Left lung (tissue), 10 donors: ENCODE data around the gene CCNH. TPM values are rescaled to one million over a fixed set of nuclear protein-coding genes. Genes with fewer than 3 reads are reported as not detected.

Experiments
- ATAC-seq: fragments of 200-7000 bp; cut with Tn5 transposase; one replicate; pipeline ENCODE4 v1.9.1; 2020; ENCODE audit warnings: moderate library complexity
- DNase-seq, 4 donors: peaks; one replicate each; pipeline ENCODE4 v3.0.0-alpha.2; 2013 to 2020
- H3K27ac ChIP-seq, 2 donors: fragments of 200-600 bp; sonication (generic) in 1 of 2; one replicate each; pipeline versions ENCODE4 v1.5.0 to v1.8.0; 2020 to 2021
- H3K27me3 ChIP-seq, 2 donors: fragments of 200-600 bp; sonication (generic) in 1 of 2; one replicate each; pipeline versions ENCODE4 v1.5.0 to v1.8.0; 2020 to 2021
- H3K36me3 ChIP-seq, 2 donors: fragments of 200-600 bp; sonication (generic) in 1 of 2; one replicate each; pipeline versions ENCODE4 v1.5.0 to v1.8.0; 2020 to 2021
- H3K4me1 ChIP-seq, 2 donors: fragments of 200-600 bp; one replicate each; pipeline ENCODE4 v1.8.0; 2021
- H3K4me3 ChIP-seq, 2 donors: fragments of 200-600 bp; sonication (generic) in 1 of 2; one replicate each; pipeline versions ENCODE4 v1.5.0 to v1.8.0; 2020 to 2021; ENCODE audit warnings: mild to moderate bottlenecking in 1 of 2
- H3K9me3 ChIP-seq, 2 donors: fragments of 200-600 bp; sonication (generic) in 1 of 2; one replicate each; pipeline versions ENCODE4 v1.5.0 to v1.8.0; 2020 to 2021
- CTCF ChIP-seq, 2 donors: fragments of 200-600 bp; sonication (generic) in 1 of 2; IDR thresholded peaks; one replicate each; pipeline versions ENCODE4 v1.5.0 to v1.8.0; 2021; ENCODE audit warnings: antibody characterized with exemption in 2 of 2
- intact Hi-C, 2 donors: fragments of 100-400 bp; cut with DNase I; formaldehyde crosslinking; loops; one replicate each; pipeline versions ENCODE4 v1.11.2 to v1.14.2; 2022
- polyA plus RNA-seq, 6 donors: library from polyadenylated mRNA; unstranded; fragments of 120-200 nt; gene quantifications; one replicate each; pipeline ENCODE4 v1.2.1, GENCODE V29; 2013; ENCODE audit not compliant: insufficient read length in 6 of 6
- total RNA-seq, 2 donors: library from RNA; stranded (reverse); fragmentation: NEBNext Ultra II Directional; extraction: Animal tissue kit (Norgen Biotek cat#: 25700); gene quantifications; one replicate each; pipeline ENCODE4 v1.2.1, GENCODE V29; 2021
- donor health status: DM: no; HTN: yes; CAD: no.
- donor health status: DM: no; HTN: no; CAD: no.

CCNH gene
- total and polyA plus RNA-seq, 8 donors: 31.9 to 59.2 (median 49.1) TPM

GRCh38 chr5:87390075-87390474, 22.7 kb downstream of the CCNH start:
- Histone ChIP-seq H3K4me1 (peaks cover 0 to 8% of the 10 kb centered on the region in 2 donors), H3K27me3 (no peaks in the 10 kb centered on the region), H3K27ac (no peak overlapping the region), H3K9me3 (no peaks in the 10 kb centered on the region), H3K36me3 (peaks cover 0 to 97% of the 10 kb centered on the region in 2 donors), H3K4me3 (no peak overlapping the region)
- DNase-seq: no peak
- ATAC-seq: no peak
- TF ChIP-seq CTCF (IDR thresholded peaks at IDR 0.05): no peak
- intact Hi-C loops: loop anchor here in 1 of 2 donors (10.0 kb wide), 1 partner anchor 125 kb away; the partner anchor contains the start of gene RASA1

GRCh38 chr5:87389296-87390034, 23.3 kb downstream of the CCNH start:
- ATAC-seq (no peak), DNase-seq (no peak)
- H3K36me3 ChIP-seq: peaks cover 0 to 96% of the 10 kb centered on the region in 2 donors
- TF ChIP-seq CTCF (IDR thresholded peaks at IDR 0.05): no peak
- intact Hi-C loops: loop anchor here in 1 of 2 donors (10.0 kb wide), 1 partner anchor 125 kb away; the partner anchor contains the start of gene RASA1
- no peaks in the 10 kb centered on the region for H3K27me3 ChIP-seq
- H3K9me3 ChIP-seq: no peaks in the 10 kb centered on the region
- no peak overlapping the region for H3K27ac ChIP-seq
- H3K4me3 ChIP-seq: no peak overlapping the region
- H3K4me1 ChIP-seq: peaks cover 0 to 2% of the 10 kb centered on the region in 2 donors

GRCh38 chr5:87388129-87388528, 24.6 kb downstream of the CCNH start:
- Histone ChIP-seq H3K27ac (no peak overlapping the region), H3K27me3 (no peaks in the 10 kb centered on the region), H3K9me3 (no peaks in the 10 kb centered on the region), H3K4me1 (no peaks in the 10 kb centered on the region), H3K4me3 (no peak overlapping the region), H3K36me3 (peaks cover 0 to 92% of the 10 kb centered on the region in 2 donors)
- intact Hi-C loops: no loop called here
- DNase-seq: no peak
- no peak for TF ChIP-seq CTCF (IDR thresholded peaks at IDR 0.05)
- no peak for ATAC-seq

- DNase-seq (peak in 1 of 4 donors; percentile 10), ATAC-seq (no peak)
- TF ChIP-seq CTCF (IDR thresholded peaks at IDR 0.05): no peak
- Histone ChIP-seq H3K36me3 (peaks cover 0 to 92% of the 10 kb centered on the region in 2 donors), H3K4me3 (no peak overlapping the region), H3K4me1 (peaks cover 0 to 3% of the 10 kb centered on the region in 2 donors), H3K27me3 (no peaks in the 10 kb centered on the region), H3K27ac (no peak overlapping the region), H3K9me3 (no peaks in the 10 kb centered on the region)
- intact Hi-C loops: no loop called here
These were observed 26.9 kb downstream of the CCNH start for GRCh38 chr5:87385802-87386201.

- TF ChIP-seq CTCF (IDR thresholded peaks at IDR 0.05): no peak
These were observed 29.5 kb downstream of the CCNH start for GRCh38 chr5:87383216-87383615.

More at GRCh38 chr5:87383216-87383615, 29.5 kb downstream of the CCNH start:
- no peaks in the 10 kb centered on the region for H3K27me3 ChIP-seq
- peaks cover 0 to 92% of the 10 kb centered on the region in 2 donors for H3K36me3 ChIP-seq
- intact Hi-C loops: no loop called here
- peaks cover 0 to 3% of the 10 kb centered on the region in 2 donors for H3K4me1 ChIP-seq
- H3K9me3 ChIP-seq: no peaks in the 10 kb centered on the region
- H3K4me3 ChIP-seq: no peak overlapping the region
- ATAC-seq (no peak), DNase-seq (no peak)
- no peak overlapping the region for H3K27ac ChIP-seq
